Transverse colon (tissue), 3 donors: ENCODE data around the gene APOB.

ENCODE experiments used
- EP300 ChIP-seq: sonication (generic); formaldehyde crosslinking; IDR thresholded peaks from one replicate; pipeline ENCODE4 v1.6.1; 2017; ENCODE audit warnings: antibody characterized with exemption, low read depth
- POLR2A ChIP-seq: fragments of 450-650 bp; IDR thresholded peaks from one replicate; pipeline ENCODE4 v1.6.1; 2016; ENCODE audit warnings: antibody characterized with exemption, mild to moderate bottlenecking, moderate library complexity
- TF ChIP-seq, protein P1 (sequence below), 5 experiments: fragments of 200-600 bp in 3 of 5; fragments of 450-650 bp in 2 of 5; sonication (generic) in 3 of 5; IDR thresholded peaks; 1 replicate in 2 of 5; 2 replicates in 3 of 5; pipeline ENCODE4 v1.5.1; 2016 to 2017; ENCODE audit warnings: antibody characterized with exemption in 5 of 5, inconsistent platforms in 3 of 5, mild to moderate bottlenecking in 2 of 5, moderate library complexity in 1 of 5

DNA sequence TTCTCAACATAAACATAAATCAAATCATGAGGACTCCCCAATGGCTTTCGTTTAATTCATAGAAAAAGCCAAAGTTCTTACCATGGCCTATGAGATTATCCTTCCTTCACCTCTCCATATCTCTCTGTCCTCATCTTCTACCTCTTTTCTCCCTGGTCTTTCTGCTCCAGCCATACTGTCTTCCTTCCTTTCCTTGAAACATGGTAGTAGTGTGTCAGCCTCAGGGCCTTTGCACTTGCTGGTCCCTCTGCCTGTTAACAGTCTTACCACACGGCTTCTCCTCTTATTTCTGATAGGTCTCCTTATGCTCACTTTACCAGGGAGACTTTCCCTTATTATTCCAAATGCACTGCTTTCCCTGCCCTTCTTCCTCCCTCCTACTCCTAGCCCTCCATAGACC, 25.6 kb downstream of the APOB start:
- TF ChIP-seq POLR2A (no peak), EP300 (no peak)
- TF ChIP-seq, protein P1, sequence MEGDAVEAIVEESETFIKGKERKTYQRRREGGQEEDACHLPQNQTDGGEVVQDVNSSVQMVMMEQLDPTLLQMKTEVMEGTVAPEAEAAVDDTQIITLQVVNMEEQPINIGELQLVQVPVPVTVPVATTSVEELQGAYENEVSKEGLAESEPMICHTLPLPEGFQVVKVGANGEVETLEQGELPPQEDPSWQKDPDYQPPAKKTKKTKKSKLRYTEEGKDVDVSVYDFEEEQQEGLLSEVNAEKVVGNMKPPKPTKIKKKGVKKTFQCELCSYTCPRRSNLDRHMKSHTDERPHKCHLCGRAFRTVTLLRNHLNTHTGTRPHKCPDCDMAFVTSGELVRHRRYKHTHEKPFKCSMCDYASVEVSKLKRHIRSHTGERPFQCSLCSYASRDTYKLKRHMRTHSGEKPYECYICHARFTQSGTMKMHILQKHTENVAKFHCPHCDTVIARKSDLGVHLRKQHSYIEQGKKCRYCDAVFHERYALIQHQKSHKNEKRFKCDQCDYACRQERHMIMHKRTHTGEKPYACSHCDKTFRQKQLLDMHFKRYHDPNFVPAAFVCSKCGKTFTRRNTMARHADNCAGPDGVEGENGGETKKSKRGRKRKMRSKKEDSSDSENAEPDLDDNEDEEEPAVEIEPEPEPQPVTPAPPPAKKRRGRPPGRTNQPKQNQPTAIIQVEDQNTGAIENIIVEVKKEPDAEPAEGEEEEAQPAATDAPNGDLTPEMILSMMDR (IDR thresholded peaks at IDR 0.05), result no peak
